ENCODE results near the gene HELT.
"Not testable (repeated sequence)": the region's sequence is repeated elsewhere in the genome, so short reads cannot be mapped to it uniquely, and the experiment has no call there.

HELT gene

GRCh38 chr4:185036842-185037241 lies 18.6 kb downstream of the HELT start:
- DNase-seq (ENCODE audit: low spot score), result no peak

- no peak for DNase-seq (ENCODE audit: low spot score)
These were observed 21.4 kb downstream of the HELT start for GRCh38 chr4:185039508-185040273.

- DNase-seq (ENCODE audit: low spot score), result no peak
These were observed 22.2 kb downstream of the HELT start for GRCh38 chr4:185040523-185040922.

- not testable (repeated sequence) for DNase-seq (ENCODE audit: low spot score)
These were observed 32.0 kb downstream of the HELT start for GRCh38 chr4:185050286-185050685.

- DNase-seq (ENCODE audit: low spot score), result not testable (repeated sequence)
These were observed 33.0 kb downstream of the HELT start for GRCh38 chr4:185051283-185051682.

- no peak for DNase-seq (ENCODE audit: low spot score)
These were observed 35.5 kb downstream of the HELT start for GRCh38 chr4:185053746-185054145.

- no peak for DNase-seq (ENCODE audit: low spot score)
These were observed 36.0 kb downstream of the HELT start for GRCh38 chr4:185054272-185054671.

GRCh38 chr4:185054886-185055285 lies 36.6 kb downstream of the HELT start:
- no peak for DNase-seq (ENCODE audit: low spot score)

- no peak for DNase-seq (ENCODE audit: low spot score)
These were observed 43.3 kb downstream of the HELT start for GRCh38 chr4:185061610-185062009.

- DNase-seq (ENCODE audit: low spot score), result no peak
These were observed 44.3 kb downstream of the HELT start for GRCh38 chr4:185062606-185063005.

- DNase-seq (ENCODE audit: low spot score), result no peak
These were observed 47.9 kb downstream of the HELT start for GRCh38 chr4:185066179-185066578.

- no peak for DNase-seq (ENCODE audit: low spot score)
These were observed 50.5 kb downstream of the HELT start for GRCh38 chr4:185068837-185069236.
